ENCODE results near the gene MYO5C.

MYO5C gene, protein sequence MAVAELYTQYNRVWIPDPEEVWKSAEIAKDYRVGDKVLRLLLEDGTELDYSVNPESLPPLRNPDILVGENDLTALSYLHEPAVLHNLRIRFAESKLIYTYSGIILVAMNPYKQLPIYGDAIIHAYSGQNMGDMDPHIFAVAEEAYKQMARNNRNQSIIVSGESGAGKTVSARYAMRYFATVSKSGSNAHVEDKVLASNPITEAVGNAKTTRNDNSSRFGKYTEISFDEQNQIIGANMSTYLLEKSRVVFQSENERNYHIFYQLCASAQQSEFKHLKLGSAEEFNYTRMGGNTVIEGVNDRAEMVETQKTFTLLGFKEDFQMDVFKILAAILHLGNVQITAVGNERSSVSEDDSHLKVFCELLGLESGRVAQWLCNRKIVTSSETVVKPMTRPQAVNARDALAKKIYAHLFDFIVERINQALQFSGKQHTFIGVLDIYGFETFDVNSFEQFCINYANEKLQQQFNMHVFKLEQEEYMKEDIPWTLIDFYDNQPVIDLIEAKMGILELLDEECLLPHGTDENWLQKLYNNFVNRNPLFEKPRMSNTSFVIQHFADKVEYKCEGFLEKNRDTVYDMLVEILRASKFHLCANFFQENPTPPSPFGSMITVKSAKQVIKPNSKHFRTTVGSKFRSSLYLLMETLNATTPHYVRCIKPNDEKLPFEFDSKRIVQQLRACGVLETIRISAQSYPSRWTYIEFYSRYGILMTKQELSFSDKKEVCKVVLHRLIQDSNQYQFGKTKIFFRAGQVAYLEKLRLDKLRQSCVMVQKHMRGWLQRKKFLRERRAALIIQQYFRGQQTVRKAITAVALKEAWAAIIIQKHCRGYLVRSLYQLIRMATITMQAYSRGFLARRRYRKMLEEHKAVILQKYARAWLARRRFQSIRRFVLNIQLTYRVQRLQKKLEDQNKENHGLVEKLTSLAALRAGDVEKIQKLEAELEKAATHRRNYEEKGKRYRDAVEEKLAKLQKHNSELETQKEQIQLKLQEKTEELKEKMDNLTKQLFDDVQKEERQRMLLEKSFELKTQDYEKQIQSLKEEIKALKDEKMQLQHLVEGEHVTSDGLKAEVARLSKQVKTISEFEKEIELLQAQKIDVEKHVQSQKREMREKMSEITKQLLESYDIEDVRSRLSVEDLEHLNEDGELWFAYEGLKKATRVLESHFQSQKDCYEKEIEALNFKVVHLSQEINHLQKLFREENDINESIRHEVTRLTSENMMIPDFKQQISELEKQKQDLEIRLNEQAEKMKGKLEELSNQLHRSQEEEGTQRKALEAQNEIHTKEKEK (N-terminal part only)

DNA sequence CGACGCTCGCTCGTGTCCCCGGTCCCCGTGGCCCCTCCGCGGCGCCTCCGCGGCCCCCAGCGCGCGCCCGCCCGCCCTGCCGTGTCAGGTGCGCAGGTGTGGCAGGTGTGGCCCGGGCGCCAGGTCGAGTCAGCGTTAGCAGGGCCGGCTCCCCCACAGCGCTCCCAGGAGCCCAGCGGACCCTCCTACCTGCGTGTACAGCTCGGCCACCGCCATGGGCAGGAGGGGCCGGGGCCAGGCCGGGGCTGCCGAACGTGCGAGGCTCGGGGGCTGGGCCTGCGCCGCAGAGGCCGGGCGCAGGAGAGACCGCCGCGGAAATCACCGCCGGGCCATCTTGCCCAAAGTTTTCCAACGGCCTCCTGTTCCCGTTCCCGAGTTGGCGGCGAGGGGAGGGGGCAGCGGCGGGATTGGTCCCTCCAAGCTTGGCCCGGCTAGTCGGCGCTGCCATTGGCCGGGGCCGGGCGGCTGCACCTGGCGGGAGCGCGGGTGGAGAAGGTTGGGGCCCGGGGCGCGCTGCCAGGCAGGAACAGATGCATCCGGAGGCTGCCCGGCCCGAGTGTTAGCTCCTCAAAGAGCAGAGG, at the start of gene MYO5C:
TSS of gene MYO5C (minus strand) at position 384 of the 581 bp plus-strand sequence. CDS start at position 216, 168 bp downstream.
- DNase-seq (ENCODE audit: low read depth in 3 of 3), result no peak

DNA sequence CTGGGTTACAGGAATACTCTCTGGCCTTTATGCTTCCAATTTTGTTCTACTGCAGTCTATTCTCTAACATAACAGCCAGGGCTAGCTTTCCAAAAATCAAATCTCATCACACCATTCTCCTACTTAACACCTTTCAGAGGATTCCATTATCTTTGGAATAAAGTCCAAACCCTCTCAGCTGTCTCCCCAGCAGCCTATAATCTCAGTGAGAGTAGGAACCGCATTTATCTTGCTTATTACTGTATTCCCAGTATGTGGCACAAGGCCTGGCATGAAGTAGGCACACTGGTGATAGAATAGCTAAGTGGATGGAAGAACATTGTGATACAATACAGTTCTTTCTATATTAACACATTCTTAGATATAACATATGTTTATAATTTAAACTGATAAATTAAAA, 49.0 kb upstream of the MYO5C start:
- DNase-seq (ENCODE audit: low read depth in 3 of 3), result no peak

DNA sequence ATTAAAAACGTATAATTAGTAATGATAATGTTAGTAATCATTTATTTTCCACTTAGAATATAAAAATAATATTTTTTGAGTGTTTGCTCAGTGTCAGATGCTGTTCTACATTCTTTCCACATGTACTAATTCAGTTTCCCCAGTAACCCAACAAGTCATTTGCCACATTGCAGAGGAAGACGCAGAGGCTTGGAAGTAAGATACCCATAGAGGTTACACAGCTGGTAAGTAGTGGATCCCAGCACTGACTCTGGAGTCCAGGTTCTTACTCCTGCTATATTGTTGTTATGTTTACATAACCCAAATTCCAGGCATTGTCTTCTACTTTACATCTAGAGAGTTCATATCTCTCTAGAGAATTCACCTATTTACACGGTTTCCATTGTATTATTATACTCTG, 48.2 kb upstream of the MYO5C start:
- no peak for DNase-seq (ENCODE audit: low read depth in 3 of 3)

DNA sequence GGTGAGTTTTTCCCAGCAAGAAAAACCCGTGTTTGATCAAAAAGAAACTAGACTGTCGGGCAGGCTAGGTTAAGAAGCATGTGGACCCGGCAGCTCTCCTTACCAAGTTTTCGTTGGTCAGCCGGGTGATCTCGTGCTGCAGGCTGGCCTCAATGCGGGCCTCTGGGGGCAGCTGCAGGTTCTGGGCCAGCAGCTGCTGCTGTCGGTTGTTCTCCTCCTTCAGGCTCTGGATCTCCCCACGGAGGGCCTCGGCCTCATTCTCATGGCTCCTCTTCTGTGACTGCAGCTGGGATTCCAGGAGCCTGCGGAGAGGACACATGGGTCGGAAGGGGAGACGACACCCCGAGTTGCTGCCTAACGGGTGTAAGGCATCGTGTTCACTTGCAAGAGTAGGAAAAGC, 44.5 kb upstream of the MYO5C start:
- DNase-seq (ENCODE audit: low read depth in 3 of 3), result no peak

DNA sequence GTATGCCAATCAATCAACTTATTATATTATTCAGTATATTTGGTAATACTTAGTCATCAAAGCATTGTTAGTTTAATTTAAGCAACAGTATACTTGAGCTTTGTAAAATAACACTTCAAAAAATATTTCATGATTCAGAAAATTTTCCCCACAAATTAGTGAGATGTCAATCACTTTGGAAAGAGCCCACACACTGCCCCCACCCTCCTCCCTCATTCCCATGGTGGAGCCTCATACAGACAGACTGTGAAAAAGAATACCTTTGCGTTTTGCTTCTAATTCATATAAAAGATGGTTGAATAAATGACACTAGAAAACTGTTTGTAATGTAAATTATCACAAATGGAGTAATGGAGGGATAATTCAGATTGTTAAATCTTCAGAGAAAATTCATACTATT, 43.3 kb upstream of the MYO5C start:
- no peak for DNase-seq (ENCODE audit: low read depth in 3 of 3)

DNA sequence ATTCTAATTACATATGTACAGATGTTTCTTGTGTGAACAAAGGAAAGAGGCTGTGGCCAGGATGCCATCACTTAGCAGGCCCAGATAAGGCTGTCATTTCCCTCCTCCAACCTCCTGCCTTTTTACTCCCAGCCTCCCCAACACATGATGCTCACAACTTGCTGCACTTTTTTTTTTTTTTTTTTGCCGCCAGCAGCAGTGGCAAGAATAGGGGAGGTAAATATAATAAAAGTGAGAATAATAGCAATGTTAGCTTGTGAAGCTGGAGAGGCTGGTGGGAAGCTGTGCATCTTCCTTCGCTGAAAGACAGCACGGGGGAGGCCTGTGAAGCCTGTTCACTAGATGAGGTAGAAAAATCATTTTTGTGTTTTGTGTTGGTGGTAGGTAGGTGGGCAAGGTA, 42.5 kb upstream of the MYO5C start:
- no peak for DNase-seq (ENCODE audit: low read depth in 3 of 3)

DNA sequence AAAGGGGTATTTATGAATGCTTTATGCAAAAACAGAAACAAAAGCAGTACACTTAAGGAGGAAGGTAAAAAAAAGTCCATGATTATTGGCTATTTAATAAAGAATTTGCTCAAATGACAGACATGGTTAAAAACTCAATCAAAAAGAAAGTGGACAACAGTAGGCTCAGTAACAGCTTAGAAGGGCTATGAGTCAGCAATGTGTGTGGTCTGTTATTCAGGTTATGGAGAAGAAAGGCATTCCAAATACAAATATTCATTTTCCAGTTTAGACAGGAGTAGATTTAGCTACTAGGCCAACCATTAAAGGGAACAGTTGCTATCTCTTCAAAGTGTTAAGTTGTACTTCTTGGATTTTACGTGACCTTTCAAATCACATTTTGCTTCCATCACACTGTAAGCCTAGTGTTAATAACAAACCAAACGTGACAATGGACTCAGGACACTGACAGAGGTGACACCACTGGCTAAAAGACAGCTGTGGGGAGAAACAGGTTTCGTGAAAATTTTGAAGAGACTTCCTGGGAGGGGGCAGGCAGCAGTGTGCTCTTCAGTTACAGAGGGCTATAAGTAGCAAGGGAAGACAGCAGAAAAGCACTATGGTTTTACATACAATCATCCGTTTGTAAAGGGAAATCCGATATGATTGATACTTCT, 41.7 kb upstream of the MYO5C start:
- no peak for DNase-seq (ENCODE audit: low read depth in 3 of 3)

DNA sequence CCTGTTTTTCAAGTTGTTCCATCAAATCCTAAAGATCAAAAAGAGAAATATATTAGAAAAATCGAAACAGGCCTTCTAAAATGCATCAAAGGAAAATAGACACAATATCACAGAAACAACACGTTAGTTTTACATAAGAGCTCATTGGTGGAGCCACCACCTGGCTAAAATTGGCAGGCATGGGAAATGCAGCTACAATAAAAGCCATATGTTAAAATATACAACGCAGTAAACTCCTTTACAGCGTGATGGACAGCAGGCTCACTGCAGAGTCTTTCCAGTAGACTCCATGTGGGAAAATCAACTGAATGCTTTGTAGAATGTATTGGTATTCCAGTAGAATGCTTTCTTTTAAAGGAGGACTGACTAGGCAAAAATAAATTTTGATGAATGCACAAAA, 40.9 kb upstream of the MYO5C start:
- DNase-seq (ENCODE audit: low read depth in 3 of 3), result no peak

DNA sequence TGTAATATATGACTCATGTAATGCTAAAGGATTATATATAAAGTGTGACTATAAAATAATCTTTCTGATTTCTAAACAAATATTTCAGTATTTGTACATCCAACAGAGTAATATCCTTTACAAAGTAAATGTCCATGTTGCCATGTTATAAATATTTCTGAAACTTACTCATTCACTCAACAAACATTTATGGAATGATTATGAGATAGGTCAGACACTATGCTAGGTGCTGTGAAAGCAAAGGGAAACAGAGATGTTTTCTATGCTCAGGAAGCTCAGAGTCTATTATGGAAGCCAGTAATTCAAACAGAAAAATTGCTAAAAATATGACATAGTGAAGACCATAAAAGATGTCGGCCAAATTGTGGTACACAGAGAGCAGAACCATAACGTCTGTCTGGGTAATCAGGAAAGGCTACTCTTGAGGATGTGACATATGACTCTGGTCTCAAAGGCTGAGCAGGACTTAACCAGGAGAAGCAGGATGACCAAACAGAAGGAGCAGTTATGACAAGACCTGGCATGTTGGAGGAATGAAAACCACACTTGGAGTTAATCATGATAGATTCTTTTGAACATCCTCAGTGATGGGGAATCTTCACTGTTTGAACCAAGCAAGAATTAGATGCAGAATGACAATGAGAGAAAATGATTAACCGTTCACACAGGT, 39.0 kb upstream of the MYO5C start:
- DNase-seq (ENCODE audit: low read depth in 3 of 3), result no peak

DNA sequence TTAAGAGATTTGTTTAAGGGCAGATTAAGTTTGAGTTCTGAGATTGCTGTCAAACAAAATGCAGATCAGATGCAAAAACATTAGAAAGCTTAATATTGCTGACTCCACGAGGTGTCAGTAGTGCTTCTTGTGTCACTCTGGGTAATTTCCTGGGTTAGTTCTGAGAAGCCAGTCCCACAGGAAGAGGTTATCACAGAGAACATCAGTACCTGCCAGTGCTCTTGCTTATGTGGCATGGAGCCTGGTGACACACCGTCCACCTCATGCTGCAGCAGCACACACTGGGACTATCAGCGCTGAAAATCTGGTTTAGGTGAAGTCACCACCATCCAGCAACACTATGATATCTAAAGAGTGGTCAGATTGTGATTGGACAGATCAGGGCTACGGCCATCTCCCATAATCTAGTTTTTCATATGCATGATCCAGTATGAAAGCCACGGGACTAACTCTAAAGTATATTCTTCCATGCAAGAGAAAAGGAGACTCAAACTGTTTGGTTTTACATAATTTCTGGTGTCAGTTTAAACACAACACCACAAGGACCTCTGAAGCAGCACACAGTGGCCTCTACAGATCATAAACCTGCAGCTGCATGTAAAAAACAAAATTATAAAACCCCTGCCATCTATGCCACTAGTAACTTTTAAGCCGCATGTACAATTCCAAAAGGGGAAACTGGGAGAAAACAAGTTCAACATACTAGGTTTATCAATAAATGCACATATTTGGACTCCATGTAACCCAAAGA, 36.1 kb upstream of the MYO5C start:
- DNase-seq (ENCODE audit: low read depth in 3 of 3), result peak in 2 of 3 experiments; percentile 17 to 41

DNA sequence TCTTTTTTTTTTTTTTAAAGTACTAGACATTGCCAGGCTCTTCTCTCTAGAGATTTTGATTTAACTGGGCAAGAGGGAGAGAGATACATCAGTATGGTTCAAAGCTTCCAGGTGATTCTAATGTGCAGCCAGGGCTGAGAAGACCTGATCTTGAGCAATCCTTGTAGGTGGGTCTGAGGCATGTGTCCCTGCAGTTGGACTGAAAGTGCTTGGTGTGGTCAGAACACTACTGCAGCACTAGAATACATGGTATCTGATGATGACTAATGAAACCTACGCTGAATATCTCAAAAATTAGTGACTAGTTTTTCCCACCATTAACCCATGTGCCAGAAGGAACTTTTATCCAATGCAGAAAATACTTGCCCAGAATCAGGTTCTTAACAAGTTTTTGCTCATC, 34.4 kb upstream of the MYO5C start:
- no peak for DNase-seq (ENCODE audit: low read depth in 3 of 3)

DNA sequence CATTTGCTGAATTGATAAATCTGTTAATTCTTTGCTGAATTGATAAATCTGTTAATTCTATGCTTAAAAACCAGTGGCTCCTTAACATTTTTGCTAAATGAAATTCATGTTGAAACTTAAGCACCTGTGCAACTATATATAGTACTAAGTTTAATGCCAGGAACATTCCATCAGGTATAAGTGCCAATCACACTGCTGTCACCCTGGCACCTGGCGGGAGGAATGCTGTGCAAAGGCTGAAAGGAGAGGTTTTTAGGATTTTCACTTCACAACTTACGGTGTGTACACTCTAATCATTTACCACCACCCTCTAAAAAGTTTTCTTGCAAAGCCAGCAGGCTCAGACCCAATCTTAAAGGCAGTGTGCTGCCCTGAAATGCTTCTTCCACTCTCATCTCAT, 33.5 kb upstream of the MYO5C start:
- no peak for DNase-seq (ENCODE audit: low read depth in 3 of 3)

DNA sequence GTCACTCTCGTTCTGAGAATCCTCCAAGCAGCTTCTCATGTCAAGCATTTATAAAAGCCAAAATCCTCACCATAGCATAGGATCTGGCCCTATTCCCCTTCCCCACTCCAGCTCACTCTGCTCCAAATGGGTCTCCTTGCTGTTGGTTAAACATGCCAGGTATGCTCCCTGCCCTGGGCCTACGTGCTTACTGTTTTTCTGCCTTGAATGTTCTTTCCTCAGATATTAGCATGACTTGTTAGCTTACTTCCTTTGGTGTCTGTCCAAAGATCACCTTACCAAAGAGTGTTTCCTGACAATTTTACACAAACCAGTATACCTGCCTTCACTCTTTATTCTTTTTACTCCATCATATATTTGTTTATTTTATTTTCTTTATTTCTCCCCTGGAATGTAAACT, 33.1 kb upstream of the MYO5C start:
- DNase-seq (ENCODE audit: low read depth in 3 of 3), result no peak

DNA sequence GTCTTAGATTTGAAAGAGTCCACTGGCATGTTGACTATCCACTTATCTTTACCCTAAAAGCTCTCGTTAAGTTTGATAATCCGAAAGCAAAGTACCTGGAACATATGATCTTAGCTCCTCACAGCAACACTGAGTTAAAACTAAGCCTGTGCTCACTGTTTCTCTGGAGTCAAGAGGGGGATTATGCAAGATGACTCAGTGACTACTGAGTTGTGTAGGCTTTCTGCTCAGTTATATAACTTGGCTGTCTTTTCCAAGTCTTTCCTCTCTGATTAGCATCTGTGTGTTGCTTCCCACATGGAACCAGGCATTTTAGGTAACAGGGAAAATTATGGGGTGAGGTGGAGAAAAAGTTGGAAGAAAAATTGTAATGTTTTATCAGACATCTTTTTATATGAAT, 31.2 kb upstream of the MYO5C start:
- no peak for DNase-seq (ENCODE audit: low read depth in 3 of 3)

DNA sequence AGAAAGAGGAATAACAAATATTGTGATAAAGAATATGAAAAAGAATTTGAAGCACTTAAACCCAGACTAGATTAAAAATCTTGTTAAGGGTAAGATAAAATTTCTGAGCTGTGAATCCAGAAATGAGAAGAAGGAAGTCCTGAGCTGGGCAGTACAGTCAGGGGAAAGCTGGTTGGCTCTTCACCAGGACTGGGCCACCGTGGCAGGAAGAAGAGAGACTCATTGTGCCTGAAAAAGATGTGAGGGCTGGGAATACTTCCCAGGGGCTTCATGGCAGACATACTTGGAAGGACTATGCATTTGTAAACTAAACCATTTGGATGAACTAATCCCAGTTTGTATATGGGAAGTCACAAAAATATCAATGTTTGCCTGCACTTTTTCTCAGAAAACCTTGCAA, 28.5 kb upstream of the MYO5C start:
- no peak for DNase-seq (ENCODE audit: low read depth in 3 of 3)

DNA sequence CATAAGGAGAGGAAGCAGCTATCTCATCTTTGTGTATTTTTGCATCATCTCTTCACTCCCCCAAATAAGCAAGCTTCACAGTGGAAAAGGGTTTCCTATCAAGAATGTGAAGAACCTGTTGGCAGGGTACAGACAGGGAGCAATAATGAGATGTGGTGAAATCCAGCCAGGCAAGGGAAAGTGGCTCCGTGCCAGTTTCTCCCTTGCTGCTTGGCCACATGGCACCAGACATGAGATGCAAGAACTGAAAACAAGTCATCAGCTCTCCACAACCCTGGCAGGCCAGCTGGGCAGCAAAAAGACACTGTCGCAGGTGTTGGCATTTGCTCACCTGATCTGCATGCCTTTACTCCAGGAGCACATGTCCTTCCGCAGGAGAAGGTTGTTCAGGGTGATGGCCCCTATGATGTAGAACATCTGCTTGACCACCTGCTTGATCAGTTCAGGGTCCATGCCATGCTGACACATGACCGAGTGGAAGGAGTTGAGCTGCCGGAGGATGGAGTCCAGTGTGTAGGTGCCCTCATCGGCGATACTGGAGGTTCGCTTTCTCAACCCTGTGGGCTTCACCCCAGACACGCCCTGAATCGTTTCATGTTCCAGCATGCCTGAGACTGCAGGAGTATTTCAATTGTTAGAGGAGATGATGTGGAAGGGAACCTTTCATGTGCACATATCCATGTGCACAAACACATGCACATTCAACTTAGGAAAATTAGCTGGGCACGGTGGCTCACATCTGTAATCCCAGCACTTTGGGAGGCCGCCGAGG, 23.3 kb upstream of the MYO5C start:
- DNase-seq (ENCODE audit: low read depth in 3 of 3), result no peak

DNA sequence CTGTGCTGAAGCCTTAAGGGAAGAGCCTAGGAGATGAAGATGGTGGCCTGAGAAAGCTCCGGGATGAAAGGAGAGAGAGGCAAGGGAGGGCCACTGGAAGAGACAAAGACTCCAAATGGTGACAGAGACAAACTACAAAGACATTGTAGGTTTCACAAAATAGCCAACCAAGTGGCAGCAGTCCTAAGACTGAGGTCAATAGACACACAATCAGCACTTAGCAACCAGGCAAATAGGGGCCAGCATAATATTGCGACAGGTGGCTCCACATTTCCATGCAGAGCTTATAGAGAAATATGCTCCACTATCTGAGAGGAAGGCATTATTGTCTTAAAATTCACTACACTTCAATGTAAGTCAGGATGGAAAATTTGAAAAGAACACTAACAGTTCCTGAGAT, 22.1 kb upstream of the MYO5C start:
- DNase-seq (ENCODE audit: low read depth in 3 of 3), result no peak

DNA sequence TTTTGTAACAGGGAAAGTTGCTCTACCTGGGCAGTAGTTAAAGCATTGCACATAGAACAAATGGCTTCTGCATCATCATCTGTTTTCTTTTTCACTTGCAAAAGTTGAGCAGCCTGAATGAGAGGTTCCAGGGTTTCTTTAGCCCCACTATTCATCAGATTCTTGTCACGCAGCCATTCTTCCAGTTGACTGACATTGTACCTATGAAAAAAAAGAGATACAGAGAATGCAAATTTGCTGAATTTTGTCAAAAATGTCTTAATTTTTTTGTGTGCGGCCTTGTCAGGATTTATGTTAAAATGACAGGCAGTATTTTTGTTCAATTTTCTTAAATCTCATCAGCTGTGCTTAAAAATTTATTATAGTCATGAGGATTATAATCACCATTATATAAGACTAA, 21.4 kb upstream of the MYO5C start:
- DNase-seq (ENCODE audit: low read depth in 3 of 3), result no peak

DNA sequence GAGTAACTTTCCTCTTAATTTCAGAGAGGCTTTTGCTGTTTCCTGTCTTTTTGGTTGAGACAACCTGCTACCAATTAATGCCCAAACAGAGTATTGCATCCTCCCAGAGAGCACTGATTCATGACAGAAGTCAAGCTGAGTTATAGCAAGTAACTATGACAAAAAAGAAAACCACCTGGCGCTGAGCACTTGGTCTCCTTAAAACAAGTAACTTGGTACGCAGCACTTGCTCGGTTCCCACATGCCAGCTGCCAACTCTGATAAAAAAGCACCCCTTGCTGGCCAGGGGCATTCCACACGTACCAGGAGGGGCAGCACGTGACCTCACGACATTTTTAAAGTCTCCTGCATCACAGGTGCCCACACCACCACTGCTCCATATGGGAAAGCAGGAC, 13.5 kb upstream of the MYO5C start:
- DNase-seq (ENCODE audit: low read depth in 3 of 3), result no peak

All from stimulated activated CD4-positive, alpha-beta T cell treated with anti-CD3 and anti-CD28 coated beads, TNF-alpha, amount 100 ng/mL, for 4 hours (primary cell).